Measurements from ENCODE around the gene SRSF5.

Gene SRSF5

GRCh38 chr14:69796797-69797500, 30.0 kb downstream of the SRSF5 start, which contains the start of gene SLC10A1:
Gene SLC10A1, minus strand, starts transcription at chr14:69797241. Its CDS starts 86 bp downstream, at chr14:69797155.
- no peak for DNase-seq (ENCODE audit: low spot score)
- TF ChIP-seq CTCF (IDR thresholded peaks at IDR 0.05; ENCODE audit: extremely low read depth, missing control alignments) = no peak

- TF ChIP-seq CTCF (IDR thresholded peaks at IDR 0.05; ENCODE audit: extremely low read depth, missing control alignments) = no peak
- no peak for DNase-seq (ENCODE audit: low spot score)
Observed at GRCh38 chr14:69797573-69798338, 30.8 kb downstream of the SRSF5 start.

GRCh38 chr14:69798339-69798735, 31.4 kb downstream of the SRSF5 start:
- no peak for DNase-seq (ENCODE audit: low spot score)
- no peak for TF ChIP-seq CTCF (IDR thresholded peaks at IDR 0.05; ENCODE audit: extremely low read depth, missing control alignments)

GRCh38 chr14:69803753-69804152, 36.8 kb downstream of the SRSF5 start:
- TF ChIP-seq CTCF (IDR thresholded peaks at IDR 0.05; ENCODE audit: extremely low read depth, missing control alignments) = no peak
- DNase-seq (ENCODE audit: low spot score) = no peak

GRCh38 chr14:69804902-69805301, 38.0 kb downstream of the SRSF5 start:
- no peak for TF ChIP-seq CTCF (IDR thresholded peaks at IDR 0.05; ENCODE audit: extremely low read depth, missing control alignments)
- no peak for DNase-seq (ENCODE audit: low spot score)

GRCh38 chr14:69807192-69807591, 40.2 kb downstream of the SRSF5 start:
- no peak for TF ChIP-seq CTCF (IDR thresholded peaks at IDR 0.05; ENCODE audit: extremely low read depth, missing control alignments)
- no peak for DNase-seq (ENCODE audit: low spot score)

Measured in GM20000 (cell line).